H1 (cell line): ENCODE results near the gene SLC3A2. TPM values are rescaled to one million over a fixed set of nuclear protein-coding genes. Genes with fewer than 3 reads are reported as not detected.

Source experiments
- ASH2L ChIP-seq: fragments of 200-600, 300-600 bp; sonication (generic); IDR thresholded peaks from one replicate; pipeline ENCODE4 v1.7.1; 2017; ENCODE audit warnings: low read length
- BCL11A ChIP-seq, 2 experiments: IDR thresholded peaks; one replicate each; pipeline ENCODE4 v1.6.1; 2011; ENCODE audit warnings: low read depth in 2 of 2, low read length in 2 of 2, mild to moderate bottlenecking in 2 of 2
- CEBPB ChIP-seq: IDR thresholded peaks from 2 replicates; pipeline ENCODE4 v1.6.1; 2012; ENCODE audit warnings: low read depth, low read length
- E2F6 ChIP-seq: IDR thresholded peaks from 2 replicates; pipeline ENCODE4 v1.6.1; 2012; ENCODE audit warnings: inconsistent platforms
- EGR1 ChIP-seq: IDR thresholded peaks from 2 replicates; pipeline ENCODE4 v1.6.1; 2011; ENCODE audit warnings: low read depth, low read length, borderline replicate concordance
- GABPA ChIP-seq: IDR thresholded peaks from 2 replicates; pipeline ENCODE4 v1.6.1; 2011; ENCODE audit warnings: mild to moderate bottlenecking, low read length, moderate library complexity, borderline replicate concordance; ENCODE audit not compliant: insufficient read depth
- KDM5A ChIP-seq: fragments of 200-600 bp; IDR thresholded peaks from 2 replicates; pipeline ENCODE4 v1.7.1; 2012; ENCODE audit warnings: mild to moderate bottlenecking, low read length, inconsistent platforms, mixed read lengths
- PHF8 ChIP-seq: fragments of 200-600 bp; sonication (generic); conservative IDR thresholded peaks from 2 replicates; pipeline ENCODE4 v1.7.1; 2012; ENCODE audit warnings: low read depth, mild to moderate bottlenecking, inconsistent platforms, low read length, moderate library complexity
- RFX5 ChIP-seq: IDR thresholded peaks from 2 replicates; pipeline ENCODE4 v1.6.1; 2011; ENCODE audit warnings: low read depth, low read length, improper control_type of control experiment, borderline replicate concordance
- SAP30 ChIP-seq: fragments of 300-600 bp; sonication (generic); IDR thresholded peaks from 2 replicates; pipeline ENCODE4 v1.7.1; 2012; ENCODE audit warnings: low read length, moderate library complexity, mild to moderate bottlenecking, inconsistent platforms; ENCODE audit not compliant: insufficient read depth, insufficient replicate concordance
- SP4 ChIP-seq: IDR thresholded peaks from 2 replicates; pipeline ENCODE4 v1.6.1; 2012; ENCODE audit warnings: low read length, inconsistent platforms
- TAF7 ChIP-seq: optimal IDR thresholded peaks from 2 replicates; pipeline ENCODE3; 2011; ENCODE audit warnings: low read depth, mild to moderate bottlenecking, inconsistent platforms, low read length, moderate library complexity, borderline replicate concordance
- TBP ChIP-seq: IDR thresholded peaks from 2 replicates; pipeline ENCODE4 v1.6.1; 2011; ENCODE audit warnings: low read depth, low read length, improper control_type of control experiment
- ZNF274 ChIP-seq: IDR thresholded peaks from 2 replicates; pipeline ENCODE4 v1.7.0; 2012; ENCODE audit warnings: low read length, borderline replicate concordance; ENCODE audit errors: extremely low read depth
- polyA plus RNA-seq, 7 experiments: library from polyadenylated mRNA; depleted of rRNA in 3 of 7; stranded (reverse) in 5 of 7; unstranded in 2 of 7; fragments of >200 nt in 5 of 7; fragments of 200-250 nt in 2 of 7; gene quantifications; 1 replicate in 5 of 7; 2 replicates in 1 of 7; 4 replicates in 1 of 7; pipeline versions ENCODE4 v1.2.1 to v1.2.3, GENCODE V29; 2011 to 2013; ENCODE audit warnings: missing spikeins in 2 of 7, mixed read lengths in 2 of 7
- total RNA-seq: library from RNA; stranded (reverse); fragmentation: NEBNext Ultra II Directional; extraction: Animal tissue kit (Norgen Biotek cat#: 25700); gene quantifications from 2 replicates; pipeline ENCODE4 v1.2.1, GENCODE V29; 2021
- TF ChIP-seq, protein P1 (sequence below): IDR thresholded peaks from 2 replicates; pipeline ENCODE4 v1.6.1; 2011; ENCODE audit warnings: low read depth, mild to moderate bottlenecking, low read length; ENCODE audit not compliant: insufficient read depth

The SLC3A2 gene
- total and polyA plus RNA-seq, 2 of the 8 experiments (the other 6 are each of a cell fraction or from before 2014, with no cell fraction given) = 410 to 435 TPM

DNA sequence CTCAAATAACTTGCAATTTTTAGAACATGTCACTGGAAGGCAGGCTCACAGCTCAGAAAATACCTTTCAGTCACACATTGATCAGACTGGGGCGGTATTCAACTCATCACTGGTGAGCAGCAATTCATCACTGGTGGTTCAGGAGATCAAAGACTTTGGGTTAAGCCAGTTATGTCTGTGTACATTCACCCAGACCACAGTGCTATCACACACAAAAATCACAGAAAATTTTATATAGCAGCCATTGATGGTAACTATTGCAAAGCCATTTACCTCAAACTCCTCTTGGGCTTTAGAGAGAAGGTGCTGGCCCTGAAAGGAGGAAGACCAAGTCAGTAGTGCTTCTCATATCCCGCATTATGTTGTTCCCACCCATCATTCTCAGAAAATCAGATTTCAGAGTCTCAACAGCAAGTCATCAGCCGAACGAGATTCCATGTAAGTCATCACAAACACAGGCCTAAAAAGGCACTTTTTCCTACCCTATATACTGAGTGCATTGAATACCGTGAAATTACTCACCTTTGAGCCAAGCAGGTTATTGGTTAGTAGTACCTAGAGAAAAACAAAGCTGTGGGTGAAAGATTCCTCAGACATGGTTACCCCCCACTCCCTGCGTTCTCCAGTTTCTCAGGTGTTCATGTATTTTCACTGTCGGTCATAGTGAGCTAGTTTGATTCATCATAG is 27.3 kb upstream of the SLC3A2 start (continued):
- TF ChIP-seq KDM5A = no peak
- TF ChIP-seq E2F6 = no peak
- TF ChIP-seq PHF8 = no peak
- TF ChIP-seq TAF7 = peak; percentile 50
- TF ChIP-seq SAP30 = no peak
- TF ChIP-seq BCL11A (IDR thresholded peaks at IDR 0.05; ENCODE audit: low read depth in 2 of 2, low read length in 2 of 2) = no peak
- TF ChIP-seq SP4 = no peak
- TF ChIP-seq RFX5 = no peak
- TF ChIP-seq, protein P1, sequence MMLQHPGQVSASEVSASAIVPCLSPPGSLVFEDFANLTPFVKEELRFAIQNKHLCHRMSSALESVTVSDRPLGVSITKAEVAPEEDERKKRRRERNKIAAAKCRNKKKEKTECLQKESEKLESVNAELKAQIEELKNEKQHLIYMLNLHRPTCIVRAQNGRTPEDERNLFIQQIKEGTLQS = no peak
- TF ChIP-seq EGR1 = no peak
- no peak for TF ChIP-seq CEBPB
- no peak for TF ChIP-seq ASH2L
- TF ChIP-seq ZNF274 = no peak
- no peak for TF ChIP-seq GABPA
- no peak for TF ChIP-seq TBP
